HG02884 (cell line): Measurements from ENCODE around the gene HMCN2.

ENCODE experiments used
- ATAC-seq: cut with Tn5 transposase; IDR thresholded peaks from one replicate; pipeline ENCODE4 v1.9.1; 2021; ENCODE audit warnings: mild to moderate bottlenecking, moderate library complexity; ENCODE audit not compliant: unreplicated experiment

HMCN2 gene

DNA sequence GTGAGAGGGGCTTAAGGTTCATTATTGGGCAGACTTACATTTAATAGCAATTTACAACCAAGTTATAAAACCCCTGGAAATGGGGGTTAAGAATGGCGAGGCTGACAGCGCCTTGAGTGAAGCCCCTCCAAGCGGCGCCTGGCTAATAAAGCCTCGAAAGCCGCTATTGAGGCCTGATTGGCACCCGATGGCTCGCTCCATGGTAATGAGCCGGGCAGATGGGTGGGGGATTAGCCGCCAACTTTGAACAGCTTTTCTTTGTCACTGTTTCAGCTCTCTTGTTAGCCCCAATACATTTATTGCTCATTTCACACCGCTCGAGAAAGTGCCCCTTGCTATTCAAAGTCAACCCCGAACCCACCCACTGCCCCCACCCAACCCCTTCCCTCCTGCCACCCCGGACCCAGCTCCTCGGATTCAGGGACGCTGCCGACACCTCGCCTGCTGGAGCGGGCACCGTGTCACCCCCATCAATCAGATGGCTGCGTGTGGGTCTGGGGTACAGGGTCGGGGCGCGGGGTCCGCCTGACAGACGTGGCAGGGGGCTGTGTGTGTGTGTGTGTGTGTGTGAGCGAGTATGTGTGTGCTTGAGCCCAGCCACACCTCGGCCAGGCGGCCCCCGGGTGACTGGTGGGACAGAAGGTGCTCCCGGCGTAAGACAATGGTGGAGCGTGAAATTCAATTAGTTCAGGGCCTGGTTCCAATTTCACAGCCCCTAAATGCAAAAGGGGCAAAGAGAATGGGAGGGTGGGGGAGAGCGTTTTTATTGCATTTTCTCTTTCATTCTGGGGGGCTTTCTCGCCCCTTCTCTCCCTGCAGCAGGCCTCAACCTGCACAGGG is 213.4 kb downstream of the HMCN2 start:
- ATAC-seq: no peak

DNA sequence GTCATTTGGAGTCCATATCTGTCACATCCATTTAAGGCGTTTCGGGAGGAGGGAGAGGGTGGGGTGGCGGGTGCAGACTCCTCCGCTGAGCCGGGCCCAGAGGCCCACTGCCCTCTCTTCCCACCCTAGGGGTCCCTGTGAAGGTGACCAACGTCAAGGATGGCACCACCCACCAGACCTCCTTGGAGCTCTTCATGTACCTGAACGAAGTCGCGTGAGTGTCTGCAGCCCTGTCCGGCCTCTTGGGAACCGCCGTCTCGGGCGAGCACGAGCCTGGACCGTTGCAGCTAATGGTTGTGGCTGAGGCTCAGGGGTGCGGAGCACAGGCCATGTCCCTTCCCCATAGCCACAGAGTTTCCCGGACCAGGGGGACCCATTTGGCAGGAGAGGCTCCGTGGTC is 214.0 kb downstream of the HMCN2 start:
- no peak for ATAC-seq

DNA sequence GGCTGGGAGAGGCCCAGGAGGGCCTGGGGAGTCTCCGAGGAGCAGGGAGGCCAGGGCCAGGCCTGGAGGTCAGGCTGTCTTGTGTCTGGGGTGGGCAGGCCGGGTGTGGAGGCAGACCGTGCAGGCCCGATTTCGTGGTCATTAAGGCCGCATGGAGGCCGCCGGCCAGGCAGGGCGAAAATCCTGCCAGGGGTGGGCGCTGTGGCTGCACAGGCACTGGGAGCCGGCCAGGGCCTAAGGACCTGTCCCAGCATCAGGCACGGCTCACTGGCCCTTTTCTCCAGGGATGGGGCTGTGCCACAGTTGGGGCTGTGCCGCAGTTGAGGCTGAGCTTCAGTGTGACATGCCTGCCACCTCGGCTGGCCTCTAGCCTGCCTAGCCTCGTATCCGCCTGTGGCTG is 215.1 kb downstream of the HMCN2 start:
- no peak for ATAC-seq

DNA sequence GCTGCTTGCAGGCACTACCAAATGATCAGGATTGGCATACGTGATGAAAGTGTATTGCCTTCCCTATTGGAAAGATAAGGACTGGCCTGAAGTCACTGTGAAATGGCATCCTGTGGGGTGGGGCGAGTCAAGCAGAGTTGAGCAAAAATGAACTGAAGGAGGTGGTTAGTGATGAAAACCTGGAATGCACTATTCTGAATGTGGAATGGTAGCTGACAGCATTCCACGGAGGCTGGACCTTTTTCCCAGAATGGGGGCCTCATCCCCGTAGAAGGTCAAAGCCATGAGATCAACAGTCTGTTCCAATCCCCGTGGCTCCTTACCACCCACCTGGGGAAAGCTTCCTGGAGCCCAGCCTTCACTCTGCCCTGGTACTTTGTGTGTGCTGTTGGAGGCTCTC is 216.9 kb downstream of the HMCN2 start:
- ATAC-seq: no peak

DNA sequence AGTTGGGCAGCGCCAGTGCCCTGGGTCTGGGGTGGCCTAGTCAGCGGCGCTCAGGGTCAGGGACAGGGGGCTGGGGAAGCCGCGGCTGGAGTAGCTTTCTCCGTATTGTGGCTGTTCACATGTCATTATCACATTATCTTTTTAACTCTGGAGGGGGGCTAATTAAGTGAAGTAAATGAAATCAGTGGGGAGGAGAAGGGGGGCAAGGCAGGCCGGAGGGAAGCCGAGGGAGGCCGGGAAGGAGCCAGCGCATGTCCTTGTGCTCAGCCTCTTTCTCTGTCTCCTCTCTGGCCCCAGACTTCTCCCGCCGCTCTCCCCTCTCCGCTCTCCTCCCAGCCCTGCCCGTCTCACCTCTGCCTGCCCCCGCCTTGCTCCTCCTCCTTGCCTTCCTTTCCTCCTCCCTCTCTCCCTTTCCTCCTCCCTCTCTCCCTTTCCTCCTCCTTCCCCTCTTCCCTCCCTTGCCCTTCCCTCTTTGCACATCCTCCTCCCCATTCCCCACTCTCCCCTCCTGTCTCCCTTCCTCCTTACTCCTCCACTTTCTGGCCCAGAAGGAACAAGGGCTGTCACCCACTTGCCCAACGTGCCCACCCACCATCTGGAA is 217.9 kb downstream of the HMCN2 start:
- no peak for ATAC-seq
